ENCODE results near the gene NMNAT2. TPM values are rescaled to one million over a fixed set of nuclear protein-coding genes. Genes with fewer than 3 reads are reported as not detected.

The NMNAT2 gene
- total and polyA plus RNA-seq, 4 experiments from 2014 or later, result not detected

DNA sequence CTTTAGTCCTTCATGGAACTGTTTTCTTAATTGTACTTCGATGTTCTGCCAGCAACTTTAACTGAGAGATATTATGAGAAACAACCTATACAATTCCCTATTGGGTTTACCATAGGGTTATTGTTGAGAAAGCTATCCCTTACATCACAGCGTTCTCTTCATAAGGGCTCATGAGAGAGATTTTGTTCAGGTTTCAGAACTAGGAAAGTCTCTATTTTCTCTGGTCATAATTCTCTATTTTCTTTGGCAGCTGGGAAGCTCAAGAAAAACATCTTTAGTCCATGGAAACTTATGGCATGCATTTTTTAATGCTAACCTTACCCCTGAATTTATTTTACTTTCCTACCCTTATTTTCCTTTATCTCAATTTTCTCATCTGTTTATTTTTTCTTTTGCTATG is 38.2 kb downstream of the NMNAT2 start:
- POLR2A ChIA-PET (ENCODE audit: partially characterized antibody), result no interaction called here
- H3K9me3 Mint-ChIP-seq, result peaks cover 0 to 7% (median 2%) of the 10 kb centered on the region in 8 donors
- Histone ChIP-seq H3K4me1 (ENCODE audit: insufficient read depth, low read length) (no peaks in the 10 kb centered on the region), H3K27ac (ENCODE audit: low read depth, low read length) (no peak overlapping the region), H3K9me3 (ENCODE audit: control insufficient read depth in 1 of 2, low read length in 2 of 2) (no peaks in the 10 kb centered on the region), H3K36me3 (ENCODE audit: insufficient read depth, low read length) (no peaks in the 10 kb centered on the region), H3K27me3 (ENCODE audit: insufficient read depth, low read length) (no peaks in the 10 kb centered on the region), H3K4me3 (ENCODE audit: low read length in 2 of 2) (no peak overlapping the region)
- CTCF ChIA-PET (ENCODE audit: partially characterized antibody), result no interaction called here
- intact Hi-C loops (cut with micrococcal nuclease), result no loop called here
- H3K27ac Mint-ChIP-seq, result no peak overlapping the region
- H3K4me1 Mint-ChIP-seq, result no peaks in the 10 kb centered on the region
- H3K4me3 Mint-ChIP-seq, result no peak overlapping the region
- peaks cover 10 to 11% of the 10 kb centered on the region in 2 donors for H3K27me3 Mint-ChIP-seq
- H3K36me3 Mint-ChIP-seq, result no peaks in the 10 kb centered on the region
- DNase-seq, result no peak

- Histone ChIP-seq H3K36me3 (ENCODE audit: insufficient read depth, low read length) (no peaks in the 10 kb centered on the region), H3K4me1 (ENCODE audit: insufficient read depth, low read length) (no peaks in the 10 kb centered on the region), H3K4me3 (ENCODE audit: low read length in 2 of 2) (no peak overlapping the region), H3K27ac (ENCODE audit: low read depth, low read length) (no peak overlapping the region), H3K27me3 (ENCODE audit: insufficient read depth, low read length) (no peaks in the 10 kb centered on the region), H3K9me3 (ENCODE audit: control insufficient read depth in 1 of 2, low read length in 2 of 2) (no peaks in the 10 kb centered on the region)
- intact Hi-C loops (cut with micrococcal nuclease), result no loop called here
- Mint-ChIP-seq H3K36me3 (no peaks in the 10 kb centered on the region), H3K27me3 (peaks cover 7 to 9% of the 10 kb centered on the region in 2 donors), H3K27ac (no peak overlapping the region), H3K4me1 (no peaks in the 10 kb centered on the region), H3K9me3 (peaks cover 0 to 7% (median 1%) of the 10 kb centered on the region in 8 donors), H3K4me3 (no peak overlapping the region)
- ChIA-PET POLR2A (ENCODE audit: partially characterized antibody) (no interaction called here), CTCF (ENCODE audit: partially characterized antibody) (no interaction called here)
- DNase-seq, result no peak
Measured at GRCh38 chr1:183375381-183375780, 42.8 kb downstream of the NMNAT2 start.

DNA sequence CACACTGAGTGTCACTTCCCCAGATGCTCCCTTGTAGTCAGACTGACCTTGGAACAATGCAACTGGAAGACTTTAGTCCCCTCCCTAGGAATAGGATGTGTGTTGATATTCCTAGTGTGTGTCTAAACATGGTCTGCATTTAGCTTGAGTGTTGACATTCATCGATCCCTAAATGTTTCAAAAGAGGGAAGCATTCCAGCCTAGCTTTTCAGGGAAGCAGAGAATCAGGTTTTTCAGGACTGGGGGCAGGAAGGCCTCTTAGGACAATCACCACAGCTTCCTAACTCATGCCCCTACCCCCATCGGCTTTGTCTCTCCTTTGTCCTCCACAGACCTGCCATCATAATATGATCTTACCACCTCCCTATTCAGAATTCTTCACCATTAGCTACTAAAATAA is 43.4 kb downstream of the NMNAT2 start:
- intact Hi-C loops (cut with micrococcal nuclease), result no loop called here
- H3K9me3 Mint-ChIP-seq, result peaks cover 0 to 7% (median 1%) of the 10 kb centered on the region in 8 donors
- CTCF ChIA-PET (ENCODE audit: partially characterized antibody), result no interaction called here
- no peaks in the 10 kb centered on the region for H3K36me3 Mint-ChIP-seq
- Histone ChIP-seq H3K27me3 (ENCODE audit: insufficient read depth, low read length) (no peaks in the 10 kb centered on the region), H3K4me3 (ENCODE audit: low read length in 2 of 2) (no peak overlapping the region), H3K9me3 (ENCODE audit: control insufficient read depth in 1 of 2, low read length in 2 of 2) (no peaks in the 10 kb centered on the region), H3K4me1 (ENCODE audit: insufficient read depth, low read length) (no peaks in the 10 kb centered on the region), H3K36me3 (ENCODE audit: insufficient read depth, low read length) (no peaks in the 10 kb centered on the region), H3K27ac (ENCODE audit: low read depth, low read length) (no peak overlapping the region)
- H3K4me3 Mint-ChIP-seq, result no peak overlapping the region
- DNase-seq, result no peak
- no peak overlapping the region for H3K27ac Mint-ChIP-seq
- POLR2A ChIA-PET (ENCODE audit: partially characterized antibody), result no interaction called here
- H3K27me3 Mint-ChIP-seq, result peaks cover 9 to 10% of the 10 kb centered on the region in 2 donors
- no peaks in the 10 kb centered on the region for H3K4me1 Mint-ChIP-seq

GRCh38 chr1:183372586-183373230 is 45.5 kb downstream of the NMNAT2 start:
- Histone ChIP-seq H3K4me3 (ENCODE audit: low read length in 2 of 2) (no peak overlapping the region), H3K27ac (ENCODE audit: low read depth, low read length) (no peak overlapping the region), H3K4me1 (ENCODE audit: insufficient read depth, low read length) (no peaks in the 10 kb centered on the region), H3K36me3 (ENCODE audit: insufficient read depth, low read length) (no peaks in the 10 kb centered on the region), H3K27me3 (ENCODE audit: insufficient read depth, low read length) (no peaks in the 10 kb centered on the region), H3K9me3 (ENCODE audit: control insufficient read depth in 1 of 2, low read length in 2 of 2) (no peaks in the 10 kb centered on the region)
- no peak overlapping the region for H3K27ac Mint-ChIP-seq
- CTCF ChIA-PET (ENCODE audit: partially characterized antibody), result no interaction called here
- DNase-seq, result no peak
- no peaks in the 10 kb centered on the region for H3K36me3 Mint-ChIP-seq
- POLR2A ChIA-PET (ENCODE audit: partially characterized antibody), result no interaction called here
- no peak overlapping the region for H3K4me3 Mint-ChIP-seq
- intact Hi-C loops (cut with micrococcal nuclease), result no loop called here
- H3K27me3 Mint-ChIP-seq, result peaks cover 15% of the 10 kb centered on the region in 2 donors
- H3K4me1 Mint-ChIP-seq, result no peaks in the 10 kb centered on the region
- peaks cover 0 to 7% (median 1%) of the 10 kb centered on the region in 8 donors for H3K9me3 Mint-ChIP-seq

- intact Hi-C loops (cut with micrococcal nuclease), result no loop called here
- H3K27me3 ChIP-seq (ENCODE audit: insufficient read depth, low read length), result no peaks in the 10 kb centered on the region
- no peak overlapping the region for H3K27ac Mint-ChIP-seq
- CTCF ChIA-PET (ENCODE audit: partially characterized antibody), result no interaction called here
- H3K4me1 Mint-ChIP-seq, result no peaks in the 10 kb centered on the region
- no peak overlapping the region for H3K4me3 ChIP-seq (ENCODE audit: low read length in 2 of 2)
- peaks cover 15 to 18% of the 10 kb centered on the region in 2 donors for H3K27me3 Mint-ChIP-seq
- POLR2A ChIA-PET (ENCODE audit: partially characterized antibody), result no interaction called here
- no peaks in the 10 kb centered on the region for H3K36me3 Mint-ChIP-seq
- no peaks in the 10 kb centered on the region for H3K9me3 ChIP-seq (ENCODE audit: control insufficient read depth in 1 of 2, low read length in 2 of 2)
- no peak overlapping the region for H3K27ac ChIP-seq (ENCODE audit: low read depth, low read length)
- H3K4me3 Mint-ChIP-seq, result no peak overlapping the region
- no peak for DNase-seq
- no peaks in the 10 kb centered on the region for H3K9me3 Mint-ChIP-seq
- no peaks in the 10 kb centered on the region for H3K36me3 ChIP-seq (ENCODE audit: insufficient read depth, low read length)
- no peaks in the 10 kb centered on the region for H3K4me1 ChIP-seq (ENCODE audit: insufficient read depth, low read length)
Measured at GRCh38 chr1:183370399-183371058, 47.7 kb downstream of the NMNAT2 start.

GRCh38 chr1:183368213-183369108 is 49.7 kb downstream of the NMNAT2 start:
- Histone ChIP-seq H3K27me3 (ENCODE audit: insufficient read depth, low read length) (no peaks in the 10 kb centered on the region), H3K36me3 (ENCODE audit: insufficient read depth, low read length) (no peaks in the 10 kb centered on the region), H3K9me3 (ENCODE audit: control insufficient read depth in 1 of 2, low read length in 2 of 2) (no peaks in the 10 kb centered on the region), H3K4me3 (ENCODE audit: low read length in 2 of 2) (no peak overlapping the region), H3K4me1 (ENCODE audit: insufficient read depth, low read length) (no peaks in the 10 kb centered on the region), H3K27ac (ENCODE audit: low read depth, low read length) (no peak overlapping the region)
- DNase-seq, result no peak
- intact Hi-C loops (cut with micrococcal nuclease), result no loop called here
- Mint-ChIP-seq H3K36me3 (no peaks in the 10 kb centered on the region), H3K27me3 (peaks cover 13 to 14% of the 10 kb centered on the region in 2 donors), H3K4me3 (no peak overlapping the region), H3K4me1 (no peaks in the 10 kb centered on the region), H3K9me3 (peaks cover 0 to 1% (median 0%) of the 10 kb centered on the region in 8 donors), H3K27ac (no peak overlapping the region)
- POLR2A ChIA-PET (ENCODE audit: partially characterized antibody), result no interaction called here
- CTCF ChIA-PET (ENCODE audit: partially characterized antibody), result no interaction called here

DNA sequence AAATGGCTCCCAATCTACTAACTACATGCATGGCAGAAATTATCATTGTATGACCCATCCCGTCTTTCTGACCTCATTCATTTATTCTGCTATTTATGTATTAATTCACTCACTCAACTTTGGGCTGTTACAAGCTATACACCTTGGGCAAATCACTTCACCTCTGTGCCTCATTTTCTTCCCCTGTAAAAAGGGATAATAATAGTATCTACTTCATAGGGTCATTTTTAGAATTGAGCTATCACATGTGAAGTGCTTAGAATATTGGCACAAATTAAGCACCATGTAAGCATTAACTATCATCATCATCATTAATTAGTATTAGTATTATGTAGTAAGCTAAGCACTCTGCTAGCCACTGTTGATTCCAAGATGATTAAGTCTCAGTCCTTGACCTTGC is 52.1 kb downstream of the NMNAT2 start:
- H3K9me3 Mint-ChIP-seq, result peaks cover 0 to 1% (median 0%) of the 10 kb centered on the region in 8 donors
- POLR2A ChIA-PET (ENCODE audit: partially characterized antibody), result no interaction called here
- H3K4me3 ChIP-seq (ENCODE audit: low read length in 2 of 2), result no peak overlapping the region
- no peaks in the 10 kb centered on the region for H3K36me3 Mint-ChIP-seq
- peaks cover 16 to 18% of the 10 kb centered on the region in 2 donors for H3K27me3 Mint-ChIP-seq
- no peak overlapping the region for H3K27ac Mint-ChIP-seq
- CTCF ChIA-PET (ENCODE audit: partially characterized antibody), result no interaction called here
- no peak overlapping the region for H3K27ac ChIP-seq (ENCODE audit: low read depth, low read length)
- no peak for DNase-seq
- no peak overlapping the region for H3K4me3 Mint-ChIP-seq
- H3K36me3 ChIP-seq (ENCODE audit: insufficient read depth, low read length), result no peaks in the 10 kb centered on the region
- no peaks in the 10 kb centered on the region for H3K4me1 ChIP-seq (ENCODE audit: insufficient read depth, low read length)
- H3K9me3 ChIP-seq (ENCODE audit: control insufficient read depth in 1 of 2, low read length in 2 of 2), result no peaks in the 10 kb centered on the region
- intact Hi-C loops (cut with micrococcal nuclease), result no loop called here
- no peaks in the 10 kb centered on the region for H3K27me3 ChIP-seq (ENCODE audit: insufficient read depth, low read length)
- H3K4me1 Mint-ChIP-seq, result no peaks in the 10 kb centered on the region

Data from CD4-positive, alpha-beta memory T cell (primary cell).